Frontal cortex (tissue), 4 donors: ENCODE data around the gene FAM227A. TPM values are rescaled to one million over a fixed set of nuclear protein-coding genes. Genes with fewer than 3 reads are reported as not detected.
"Not testable (repeated sequence)": the region's sequence is repeated elsewhere in the genome, so short reads cannot be mapped to it uniquely, and the experiment has no call there.

Experiments
- DNase-seq, 2 donors: peaks; one replicate each; pipeline ENCODE4 v3.0.0; 2012; ENCODE audit warnings: low spot score in 2 of 2
- FAIRE-seq: peaks from 2 replicates; lab custom pipeline; 2012; peaks lifted over from hg19 to GRCh38; lab: Jason Lieb, UNC
- total RNA-seq: library from RNA; depleted of rRNA; stranded (reverse); fragments of >200 nt; gene quantifications from one replicate; pipeline ENCODE4 v1.2.3, GENCODE V29; 2014
- donor health status: control.
- donor health status: control.
- donor health status: control.

The FAM227A gene
- total RNA-seq, 1 donor from 2014 or later: 4.9 TPM

DNA sequence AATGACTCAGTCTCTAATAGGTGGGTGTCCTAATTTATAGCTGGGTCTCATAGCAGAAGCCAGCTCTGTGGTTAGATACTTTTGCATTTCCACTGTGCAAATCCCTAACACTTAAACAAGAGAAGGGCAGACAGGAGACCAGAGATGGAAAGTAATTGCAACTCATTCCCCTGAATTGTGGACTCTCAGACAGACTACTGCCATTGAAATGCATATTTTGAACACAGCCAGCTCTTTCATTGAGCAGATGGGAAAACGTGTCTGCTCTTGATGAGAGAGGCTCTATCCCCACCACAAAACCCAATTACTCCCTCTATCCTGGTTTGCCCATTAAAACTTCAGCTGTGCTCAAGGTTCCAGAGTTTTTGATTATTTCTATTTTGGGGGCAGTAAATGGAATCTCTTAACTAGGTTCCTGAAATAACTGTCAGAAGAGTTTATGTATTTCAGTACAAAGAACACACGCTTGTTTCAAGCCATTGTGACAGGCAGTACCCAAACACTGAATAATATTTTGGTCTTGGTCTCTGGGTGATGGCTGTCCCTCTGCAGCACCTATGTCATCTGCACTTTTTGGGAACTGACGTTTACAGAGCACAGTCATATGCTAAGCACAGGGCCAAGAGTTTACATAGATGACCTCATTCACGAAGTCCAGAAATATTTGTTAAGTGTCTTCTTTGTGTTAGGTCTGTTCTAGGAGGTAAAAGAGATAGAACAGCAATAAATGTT lies 41.7 kb downstream of the FAM227A start:
- FAIRE-seq (no peak), DNase-seq (no peak)

DNA sequence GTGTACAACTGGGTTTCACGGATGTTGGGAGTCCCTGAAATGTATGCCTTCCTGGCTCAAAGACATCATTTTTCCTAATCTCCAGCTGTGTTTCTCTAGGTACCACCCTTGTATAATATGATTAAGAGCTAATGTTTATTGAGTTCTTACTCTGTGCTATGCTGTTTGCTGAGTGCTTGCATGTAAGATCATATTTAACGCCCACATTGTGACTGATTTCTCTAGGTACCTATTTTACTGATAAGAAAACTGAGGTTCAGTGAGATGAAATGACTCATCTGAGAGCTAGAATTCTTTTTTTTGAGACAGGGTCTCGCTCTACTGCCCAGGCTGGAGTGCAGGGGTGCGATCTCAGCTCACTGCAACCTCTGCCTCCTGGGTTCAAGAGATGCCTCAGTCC lies 42.6 kb downstream of the FAM227A start:
- no peak for FAIRE-seq
- no peak for DNase-seq

GRCh38 chr22:38612217-38613006 lies 43.8 kb downstream of the FAM227A start:
- no peak for FAIRE-seq

DNA sequence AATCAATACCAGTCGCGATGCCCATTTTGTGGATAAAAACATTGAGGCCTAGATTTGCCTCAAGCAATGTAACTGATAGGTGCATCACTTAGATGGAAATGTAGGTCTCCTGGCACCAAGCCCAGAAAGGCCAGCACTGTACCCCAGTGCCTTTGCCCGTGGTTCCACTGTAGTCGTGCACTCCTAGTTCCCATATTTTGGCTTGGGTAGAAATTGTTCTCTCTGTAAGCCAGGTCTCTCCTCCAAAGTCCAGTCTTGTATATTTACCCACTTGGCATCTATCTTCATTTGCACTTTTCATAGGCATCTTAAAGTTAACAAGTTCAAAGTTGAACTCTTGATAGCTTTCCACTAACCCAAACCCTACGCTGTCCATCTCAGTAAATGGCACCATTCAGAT lies 44.6 kb downstream of the FAM227A start:
- DNase-seq (no peak), FAIRE-seq (no peak)

More at GRCh38 chr22:38612217-38613006, 43.8 kb downstream of the FAM227A start:
- no peak for DNase-seq

- FAIRE-seq (no peak), DNase-seq (no peak)
Measured at GRCh38 chr22:38610234-38610633, 46.0 kb downstream of the FAM227A start.

- no peak for FAIRE-seq
- DNase-seq: peak in 1 of 2 donors; percentile 27
Measured at GRCh38 chr22:38608992-38609750, 47.0 kb downstream of the FAM227A start.

DNA sequence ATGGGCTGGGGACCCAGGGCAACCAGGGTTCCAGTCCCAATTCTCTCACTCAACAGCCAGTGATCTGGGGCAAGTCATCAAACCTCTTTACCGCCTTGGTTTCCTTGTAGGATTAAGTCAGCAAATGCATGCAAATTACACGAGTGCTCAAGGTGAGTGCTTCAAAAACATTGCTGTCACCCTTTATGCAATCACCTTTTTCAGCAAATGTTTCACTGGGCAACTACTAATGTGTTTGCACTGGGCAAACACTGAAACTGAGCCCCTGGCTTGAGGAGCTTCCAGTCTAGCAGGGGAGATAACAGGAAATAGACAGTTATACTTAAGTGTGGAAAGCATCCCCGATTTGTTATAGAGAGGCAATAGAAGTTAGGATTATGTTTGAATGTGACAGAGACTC lies 48.5 kb downstream of the FAM227A start:
- FAIRE-seq (no peak), DNase-seq (no peak)

- DNase-seq: no peak
- no peak for FAIRE-seq
Measured at GRCh38 chr22:38602166-38602565, 54.0 kb downstream of the FAM227A start.

- DNase-seq: no peak
- no peak for FAIRE-seq
Measured at GRCh38 chr22:38601221-38601764, 54.9 kb downstream of the FAM227A start.

DNA sequence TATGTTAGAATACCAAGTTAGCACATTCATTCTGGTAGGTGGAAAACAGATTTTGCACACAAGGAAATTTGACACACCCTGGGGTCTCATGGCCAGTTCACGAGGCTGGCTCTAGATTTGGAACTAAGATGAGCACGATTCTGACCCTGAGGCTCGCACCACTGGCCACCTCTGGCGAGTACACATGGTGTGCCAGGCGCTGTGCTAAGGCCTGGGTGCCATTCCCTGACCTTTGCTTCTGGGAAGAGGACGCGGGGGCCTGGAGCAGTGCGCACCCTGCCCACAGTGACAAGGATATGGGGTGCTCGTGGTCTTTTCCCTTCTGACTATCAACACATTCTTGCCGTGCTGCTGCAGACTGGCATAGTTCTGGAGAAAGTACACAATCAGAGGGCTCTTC lies 56.7 kb downstream of the FAM227A start:
- DNase-seq (no peak), FAIRE-seq (no peak)

GRCh38 chr22:38582923-38583322 lies 73.3 kb downstream of the FAM227A start:
- DNase-seq, FAIRE-seq: not testable (repeated sequence)

GRCh38 chr22:38578505-38578904 lies 77.7 kb downstream of the FAM227A start:
- no peak for DNase-seq
- FAIRE-seq: no peak

- peak in 1 of 2 donors; percentile 46 for DNase-seq
Measured at GRCh38 chr22:38572065-38572464, 84.1 kb downstream of the FAM227A start.

GRCh38 chr22:38570779-38571364 lies 85.3 kb downstream of the FAM227A start:
- DNase-seq: peak in 1 of 2 donors; percentile 42
- no peak for FAIRE-seq

More at GRCh38 chr22:38572065-38572464, 84.1 kb downstream of the FAM227A start:
- FAIRE-seq: peak; percentile 93

DNA sequence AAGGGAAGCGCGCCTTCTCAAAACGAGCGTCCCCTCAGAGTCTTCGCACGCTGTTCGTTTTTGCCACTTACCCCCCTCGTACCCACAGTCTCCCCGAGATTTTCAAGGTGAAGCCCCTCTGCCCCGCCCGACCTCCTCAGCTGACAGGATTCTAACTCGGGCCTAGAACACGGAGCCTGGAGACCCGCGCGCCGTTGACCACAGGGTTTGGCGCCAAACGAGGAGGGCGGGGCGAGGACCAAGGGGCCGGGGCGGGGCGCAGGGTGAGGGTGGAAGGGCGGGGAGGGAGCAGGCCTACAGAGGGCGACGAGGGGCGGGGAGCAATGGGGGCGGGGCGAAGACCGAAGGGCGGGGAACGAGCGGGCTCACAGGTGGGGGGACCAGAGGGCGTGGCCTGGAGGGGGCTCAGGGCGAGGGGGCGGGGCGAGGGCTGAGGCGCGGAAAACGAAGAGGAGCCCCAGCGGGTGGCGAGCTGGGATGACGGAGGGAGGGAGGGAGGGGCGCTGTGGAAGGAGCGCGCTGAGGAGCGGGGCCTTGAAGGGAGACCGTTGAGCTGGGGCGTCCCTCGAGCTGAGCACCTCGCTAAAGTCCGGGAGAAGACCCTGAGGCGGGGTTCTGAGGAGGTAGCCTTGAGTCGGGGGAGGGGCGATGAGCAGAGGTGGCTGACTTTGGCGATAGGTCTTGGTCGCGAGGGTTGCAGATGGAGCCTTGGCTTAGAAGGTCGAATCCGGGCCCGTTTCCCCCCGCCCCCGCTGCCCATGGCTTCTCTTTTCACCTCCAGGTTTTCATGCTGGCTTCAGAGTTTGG lies 86.0 kb downstream of the FAM227A start, which contains the start of gene DMC1:
Gene DMC1 (minus strand): TSS at position 212 of the 807 bp plus-strand sequence. CDS start 1,927 bp downstream, outside the sequence.
- DNase-seq (peak; percentile 82 to 93), FAIRE-seq (no peak)

- DNase-seq (no peak), FAIRE-seq (no peak)
Measured at GRCh38 chr22:38569181-38569971, 86.8 kb downstream of the FAM227A start.

GRCh38 chr22:38567531-38568285 lies 88.5 kb downstream of the FAM227A start:
- FAIRE-seq (no peak), DNase-seq (no peak)
